ENCODE data around the gene BLMH.

GRCh38 chr17:30222251-30222650, 69.5 kb downstream of the BLMH start:
- TF ChIP-seq POLR2AphosphoS5 (IDR thresholded peaks at IDR 0.05) (no peak), POLR2A (IDR thresholded peaks at IDR 0.05) (no peak)
- TF ChIP-seq, protein P1, sequence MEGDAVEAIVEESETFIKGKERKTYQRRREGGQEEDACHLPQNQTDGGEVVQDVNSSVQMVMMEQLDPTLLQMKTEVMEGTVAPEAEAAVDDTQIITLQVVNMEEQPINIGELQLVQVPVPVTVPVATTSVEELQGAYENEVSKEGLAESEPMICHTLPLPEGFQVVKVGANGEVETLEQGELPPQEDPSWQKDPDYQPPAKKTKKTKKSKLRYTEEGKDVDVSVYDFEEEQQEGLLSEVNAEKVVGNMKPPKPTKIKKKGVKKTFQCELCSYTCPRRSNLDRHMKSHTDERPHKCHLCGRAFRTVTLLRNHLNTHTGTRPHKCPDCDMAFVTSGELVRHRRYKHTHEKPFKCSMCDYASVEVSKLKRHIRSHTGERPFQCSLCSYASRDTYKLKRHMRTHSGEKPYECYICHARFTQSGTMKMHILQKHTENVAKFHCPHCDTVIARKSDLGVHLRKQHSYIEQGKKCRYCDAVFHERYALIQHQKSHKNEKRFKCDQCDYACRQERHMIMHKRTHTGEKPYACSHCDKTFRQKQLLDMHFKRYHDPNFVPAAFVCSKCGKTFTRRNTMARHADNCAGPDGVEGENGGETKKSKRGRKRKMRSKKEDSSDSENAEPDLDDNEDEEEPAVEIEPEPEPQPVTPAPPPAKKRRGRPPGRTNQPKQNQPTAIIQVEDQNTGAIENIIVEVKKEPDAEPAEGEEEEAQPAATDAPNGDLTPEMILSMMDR (IDR thresholded peaks at IDR 0.05): no peak
